Cardiac muscle cell (in vitro differentiated cells and primary cell): ENCODE data around the gene PRDM8. TPM values are rescaled to one million over a fixed set of nuclear protein-coding genes. Genes with fewer than 3 reads are reported as not detected.

Experiments used
- DNase-seq, 2 donors: peaks; one replicate each; pipeline versions ENCODE4 v3.0.0 to v3.0.0-alpha.2; 2010 to 2017; ENCODE audit warnings: low read depth in 1 of 2, low spot score in 1 of 2
- H3K27ac ChIP-seq: fragments of 200-600 bp; sonication (generic); 2 replicates; pipeline ENCODE4 v1.5.1; 2016
- H3K27me3 ChIP-seq: fragments of 200-600 bp; sonication (generic); 2 replicates; pipeline ENCODE4 v1.6.0; 2016; ENCODE audit warnings: control low read depth
- H3K36me3 ChIP-seq: fragments of 200-600 bp; sonication (generic); 2 replicates; pipeline ENCODE4 v1.5.1; 2016; ENCODE audit warnings: control low read depth
- H3K4me1 ChIP-seq: fragments of 200-600 bp; sonication (generic); 2 replicates; pipeline ENCODE4 v1.8.1; 2017; ENCODE audit warnings: low read depth, mild to moderate bottlenecking, mixed run types
- H3K4me3 ChIP-seq: fragments of 200-600 bp; sonication (generic); 2 replicates; pipeline ENCODE4 v1.5.1; 2016; ENCODE audit warnings: mild to moderate bottlenecking
- H3K9me3 ChIP-seq: fragments of 200-600 bp; sonication (generic); 2 replicates; pipeline ENCODE4 v1.5.1; 2017; ENCODE audit warnings: low read depth, mild to moderate bottlenecking, control low read depth
- polyA plus RNA-seq: library from polyadenylated mRNA; unstranded; fragments of >200 nt; fragmentation: Nextera tagmentation; extraction: Ambion mirVana; gene quantifications from 2 replicates; pipeline ENCODE4 v1.2.1, GENCODE V29; 2016
- total RNA-seq: library from RNA; depleted of rRNA; stranded (reverse); fragments of >200 nt; gene quantifications from 2 replicates; pipeline ENCODE4 v1.2.3, GENCODE V29; 2016
- TF ChIP-seq, protein P1 (sequence below): IDR thresholded peaks from 2 replicates; pipeline ENCODE4 v1.5.1; 2012; ENCODE audit warnings: low read depth, mild to moderate bottlenecking, low read length

The PRDM8 gene
- total and polyA plus RNA-seq, 2 experiments from 2014 or later, result 6.2 to 18.8 TPM

DNA sequence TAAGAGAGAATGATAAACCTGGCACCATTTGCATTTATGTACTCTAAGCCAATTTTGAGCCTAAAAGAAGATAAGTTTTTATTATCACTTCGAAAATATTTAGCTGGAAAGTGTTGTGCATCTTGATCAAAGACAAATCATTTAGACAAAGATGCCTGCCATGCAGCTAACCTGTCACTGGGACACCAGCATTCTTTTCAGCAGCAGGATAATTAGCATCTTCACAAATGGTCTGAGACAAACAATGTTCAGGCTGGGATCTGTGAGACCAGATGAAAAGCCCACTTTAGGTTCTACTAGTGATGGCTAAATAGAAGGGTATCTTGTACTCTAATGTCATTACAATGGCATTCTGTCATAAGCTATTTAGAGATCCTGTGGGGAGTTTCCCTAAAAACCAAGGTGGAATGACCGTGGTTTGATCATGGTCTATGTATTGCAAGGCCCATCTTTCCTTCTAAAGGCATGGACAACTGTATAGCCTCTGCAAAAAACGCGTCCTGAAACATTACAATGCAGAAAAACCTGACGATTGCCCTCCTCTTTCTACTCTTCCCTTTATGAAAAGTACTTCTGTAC is 7.2 kb downstream of the PRDM8 start:
- no peaks in the 10 kb centered on the region for H3K36me3 ChIP-seq
- TF ChIP-seq, protein P1, sequence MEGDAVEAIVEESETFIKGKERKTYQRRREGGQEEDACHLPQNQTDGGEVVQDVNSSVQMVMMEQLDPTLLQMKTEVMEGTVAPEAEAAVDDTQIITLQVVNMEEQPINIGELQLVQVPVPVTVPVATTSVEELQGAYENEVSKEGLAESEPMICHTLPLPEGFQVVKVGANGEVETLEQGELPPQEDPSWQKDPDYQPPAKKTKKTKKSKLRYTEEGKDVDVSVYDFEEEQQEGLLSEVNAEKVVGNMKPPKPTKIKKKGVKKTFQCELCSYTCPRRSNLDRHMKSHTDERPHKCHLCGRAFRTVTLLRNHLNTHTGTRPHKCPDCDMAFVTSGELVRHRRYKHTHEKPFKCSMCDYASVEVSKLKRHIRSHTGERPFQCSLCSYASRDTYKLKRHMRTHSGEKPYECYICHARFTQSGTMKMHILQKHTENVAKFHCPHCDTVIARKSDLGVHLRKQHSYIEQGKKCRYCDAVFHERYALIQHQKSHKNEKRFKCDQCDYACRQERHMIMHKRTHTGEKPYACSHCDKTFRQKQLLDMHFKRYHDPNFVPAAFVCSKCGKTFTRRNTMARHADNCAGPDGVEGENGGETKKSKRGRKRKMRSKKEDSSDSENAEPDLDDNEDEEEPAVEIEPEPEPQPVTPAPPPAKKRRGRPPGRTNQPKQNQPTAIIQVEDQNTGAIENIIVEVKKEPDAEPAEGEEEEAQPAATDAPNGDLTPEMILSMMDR, result no peak
- DNase-seq, result no peak
- H3K27me3 ChIP-seq, result peaks cover 100% of the 10 kb centered on the region
- no peak overlapping the region for H3K27ac ChIP-seq
- no peak overlapping the region for H3K4me3 ChIP-seq
- no peaks in the 10 kb centered on the region for H3K4me1 ChIP-seq
- no peaks in the 10 kb centered on the region for H3K9me3 ChIP-seq

DNA sequence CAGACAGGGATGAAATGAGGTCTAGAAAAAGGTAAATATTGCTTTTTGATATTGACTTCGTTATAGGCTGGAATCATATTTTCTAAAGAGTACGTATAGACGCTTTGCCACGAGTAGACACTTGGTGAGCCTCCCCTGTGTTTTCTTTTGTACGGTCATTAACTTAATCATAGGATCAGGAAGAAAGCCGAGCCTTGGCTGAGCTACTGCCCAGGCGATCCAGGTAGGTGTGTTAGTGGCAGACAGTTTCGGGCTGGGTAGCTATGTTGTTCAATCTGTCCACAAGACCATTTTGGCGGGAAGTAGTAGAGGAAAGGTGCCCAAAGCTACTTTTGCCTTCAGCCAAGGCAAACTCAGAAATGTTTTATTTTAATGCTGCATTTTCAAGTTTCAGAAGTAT is 8.8 kb downstream of the PRDM8 start:
- no peak overlapping the region for H3K27ac ChIP-seq
- DNase-seq, result no peak
- TF ChIP-seq, protein P1, result no peak
- H3K4me3 ChIP-seq, result no peak overlapping the region
- peaks cover 100% of the 10 kb centered on the region for H3K27me3 ChIP-seq
- H3K4me1 ChIP-seq, result no peaks in the 10 kb centered on the region
- H3K36me3 ChIP-seq, result no peaks in the 10 kb centered on the region
- H3K9me3 ChIP-seq, result no peaks in the 10 kb centered on the region

DNA sequence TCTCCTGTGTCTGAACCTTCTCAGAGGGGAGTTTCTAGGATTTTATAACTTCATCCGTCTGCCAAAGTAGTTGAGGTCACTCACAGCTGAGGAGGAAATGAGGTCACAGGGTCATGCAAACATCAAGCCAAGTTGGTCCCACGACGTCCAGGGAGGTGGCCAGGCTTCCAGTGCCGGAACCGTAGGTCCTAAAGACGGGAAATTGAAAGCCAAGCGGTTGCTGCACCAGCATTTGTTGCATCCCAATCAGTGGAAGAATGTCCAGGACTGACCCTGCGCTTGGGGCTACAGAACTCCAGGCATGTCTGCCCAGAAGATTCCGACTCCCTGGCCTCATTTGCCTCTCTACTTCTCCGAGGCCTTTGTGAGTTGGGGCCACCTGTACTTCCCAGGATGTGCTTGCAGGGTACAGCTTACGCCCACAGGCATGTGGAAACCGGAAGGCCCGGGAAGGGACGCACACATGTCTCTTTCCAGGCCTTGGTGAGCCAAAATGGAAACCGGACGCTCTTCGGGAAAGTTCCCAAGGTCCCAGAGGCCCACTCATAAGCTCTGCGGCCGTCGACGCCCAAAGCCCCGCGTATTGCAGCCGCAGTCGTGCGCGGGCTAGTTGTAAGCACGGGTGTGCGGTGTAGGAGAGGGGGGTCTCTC is 9.3 kb downstream of the PRDM8 start:
- no peak overlapping the region for H3K27ac ChIP-seq
- H3K4me1 ChIP-seq, result no peaks in the 10 kb centered on the region
- no peak overlapping the region for H3K4me3 ChIP-seq
- H3K36me3 ChIP-seq, result no peaks in the 10 kb centered on the region
- TF ChIP-seq, protein P1, result no peak
- DNase-seq, result peak in 1 of 2 donors; percentile 56
- H3K9me3 ChIP-seq, result no peaks in the 10 kb centered on the region
- H3K27me3 ChIP-seq, result peaks cover 100% of the 10 kb centered on the region

DNA sequence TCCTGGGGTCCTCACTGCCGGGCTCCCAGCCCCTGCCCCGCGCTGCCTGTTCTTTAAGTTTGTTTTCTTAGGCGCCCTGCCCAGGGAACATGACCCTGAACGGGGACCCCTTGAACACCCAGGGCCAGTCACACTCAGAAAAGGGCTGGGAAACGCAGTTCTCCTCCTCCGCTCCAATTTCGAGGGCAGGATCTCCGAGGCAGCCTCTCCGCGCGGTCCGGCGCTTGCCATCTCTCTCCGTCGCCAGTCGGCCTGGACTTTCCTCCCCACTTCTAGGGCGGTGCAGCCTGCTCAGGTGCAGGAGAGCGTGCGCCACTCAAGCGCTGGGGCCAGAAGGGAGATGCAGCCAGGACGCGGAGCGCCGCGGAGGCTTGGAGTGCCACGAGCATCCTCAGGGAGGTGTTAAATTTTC is 9.9 kb downstream of the PRDM8 start:
- Histone ChIP-seq H3K4me3 (no peak overlapping the region), H3K9me3 (no peaks in the 10 kb centered on the region)

DNA sequence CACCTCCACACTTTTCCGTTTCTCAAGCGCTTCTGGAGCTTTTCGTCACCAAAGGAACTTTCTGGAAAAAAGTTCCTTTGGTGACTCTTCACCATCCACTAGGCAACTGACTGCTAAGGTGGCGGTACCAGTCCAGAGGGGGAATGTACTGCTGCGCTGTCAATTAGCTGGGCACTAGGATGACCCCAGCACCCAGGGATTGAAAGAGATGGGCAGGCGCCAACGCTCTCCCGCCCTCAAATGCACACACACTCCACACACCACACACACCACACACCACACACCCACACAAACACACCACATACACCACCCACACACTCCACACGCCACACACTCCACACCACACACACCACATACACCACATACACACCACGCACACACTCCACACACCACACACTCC is 10.4 kb downstream of the PRDM8 start:
- Histone ChIP-seq H3K4me1 (no peaks in the 10 kb centered on the region), H3K27ac (no peak overlapping the region), H3K4me3 (no peak overlapping the region), H3K9me3 (no peaks in the 10 kb centered on the region), H3K27me3 (peaks cover 90% of the 10 kb centered on the region), H3K36me3 (no peaks in the 10 kb centered on the region)
- TF ChIP-seq, protein P1, result no peak
- DNase-seq, result no peak

More for the DNA sequence above, 9.9 kb downstream of the PRDM8 start:
- DNase-seq, result no peak
- Histone ChIP-seq H3K27ac (no peak overlapping the region), H3K36me3 (no peaks in the 10 kb centered on the region), H3K4me1 (no peaks in the 10 kb centered on the region), H3K27me3 (peaks cover 94% of the 10 kb centered on the region)
- TF ChIP-seq, protein P1, result no peak
